Astrocyte (in vitro differentiated cells and primary cell): Measurements from ENCODE around the gene DEXI.

Experiments
- EZH2 ChIP-seq: IDR thresholded peaks from 2 replicates; pipeline ENCODE4 v1.6.1; 2012; ENCODE audit warnings: mild to moderate bottlenecking, low read length, inconsistent platforms; ENCODE audit not compliant: insufficient read depth
- TF ChIP-seq, protein P1 (sequence below): IDR thresholded peaks from 2 replicates; pipeline ENCODE4 v1.5.1; 2011; ENCODE audit warnings: low read depth, mild to moderate bottlenecking, inconsistent platforms, low read length, moderate library complexity; ENCODE audit not compliant: insufficient read depth

DNA sequence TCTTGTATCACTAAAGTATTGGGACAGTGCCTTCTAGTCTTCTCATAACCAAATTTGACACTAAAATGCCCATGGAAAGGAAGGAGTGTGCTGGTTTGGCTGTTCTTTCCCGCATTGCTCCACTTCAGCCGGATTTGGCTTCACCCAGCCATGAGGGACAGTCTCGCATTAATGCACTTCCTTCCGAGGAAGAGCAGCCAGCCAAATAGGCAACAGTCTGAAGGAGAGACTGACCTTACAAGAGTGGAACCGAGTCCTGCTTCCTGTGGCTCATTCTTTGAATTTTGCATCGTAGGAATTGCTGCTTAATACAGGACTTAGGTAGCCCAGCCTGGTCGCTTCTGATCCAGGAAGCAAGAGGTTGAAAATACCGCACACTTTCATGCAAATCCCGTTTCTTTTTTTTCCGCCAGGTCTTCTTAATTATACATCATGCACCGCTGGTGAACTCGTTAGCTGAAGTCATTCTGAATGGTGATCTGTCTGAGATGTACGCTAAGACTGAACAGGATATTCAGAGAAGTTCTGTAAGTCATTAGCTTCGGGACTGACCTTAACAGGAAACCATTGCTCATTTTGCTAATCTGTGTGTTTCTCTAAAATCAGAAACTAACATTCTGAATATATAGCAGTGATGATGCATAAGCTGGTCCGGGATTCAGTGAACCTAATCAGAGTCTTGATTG is 40.3 kb upstream of the DEXI start:
- TF ChIP-seq, protein P1, sequence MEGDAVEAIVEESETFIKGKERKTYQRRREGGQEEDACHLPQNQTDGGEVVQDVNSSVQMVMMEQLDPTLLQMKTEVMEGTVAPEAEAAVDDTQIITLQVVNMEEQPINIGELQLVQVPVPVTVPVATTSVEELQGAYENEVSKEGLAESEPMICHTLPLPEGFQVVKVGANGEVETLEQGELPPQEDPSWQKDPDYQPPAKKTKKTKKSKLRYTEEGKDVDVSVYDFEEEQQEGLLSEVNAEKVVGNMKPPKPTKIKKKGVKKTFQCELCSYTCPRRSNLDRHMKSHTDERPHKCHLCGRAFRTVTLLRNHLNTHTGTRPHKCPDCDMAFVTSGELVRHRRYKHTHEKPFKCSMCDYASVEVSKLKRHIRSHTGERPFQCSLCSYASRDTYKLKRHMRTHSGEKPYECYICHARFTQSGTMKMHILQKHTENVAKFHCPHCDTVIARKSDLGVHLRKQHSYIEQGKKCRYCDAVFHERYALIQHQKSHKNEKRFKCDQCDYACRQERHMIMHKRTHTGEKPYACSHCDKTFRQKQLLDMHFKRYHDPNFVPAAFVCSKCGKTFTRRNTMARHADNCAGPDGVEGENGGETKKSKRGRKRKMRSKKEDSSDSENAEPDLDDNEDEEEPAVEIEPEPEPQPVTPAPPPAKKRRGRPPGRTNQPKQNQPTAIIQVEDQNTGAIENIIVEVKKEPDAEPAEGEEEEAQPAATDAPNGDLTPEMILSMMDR: no peak
- no peak for TF ChIP-seq EZH2
